Neural progenitor cell (in vitro differentiated cells): ENCODE measurements around the gene CBX8. TPM values are rescaled to one million over a fixed set of nuclear protein-coding genes. Genes with fewer than 3 reads are reported as not detected.

ENCODE experiments used
- DNase-seq: peaks from one replicate; pipeline ENCODE4 v3.0.0-alpha.2; 2016; ENCODE audit warnings: low spot score
- H2AFZ ChIP-seq: fragments of 200-600 bp; sonication (generic); replicated peaks from 2 replicates; pipeline ENCODE4 v1.6.1; 2016; ENCODE audit warnings: antibody characterized with exemption
- H3F3A ChIP-seq: fragments of 200-600 bp; sonication (generic); 2 replicates; pipeline ENCODE4 v1.6.1; 2016; ENCODE audit warnings: antibody characterized with exemption, low read depth
- H3K27ac ChIP-seq: fragments of 200-600 bp; sonication (generic); 2 replicates; pipeline ENCODE4 v1.5.1; 2016; ENCODE audit warnings: mild to moderate bottlenecking
- H3K27me3 ChIP-seq: fragments of 200-600 bp; sonication (generic); 2 replicates; pipeline ENCODE4 v1.6.1; 2016; ENCODE audit warnings: mild to moderate bottlenecking, moderate library complexity
- H3K36me3 ChIP-seq: fragments of 200-600 bp; sonication (generic); 2 replicates; pipeline ENCODE4 v1.5.1; 2016
- H3K4me1 ChIP-seq: fragments of 200-600 bp; sonication (generic); 2 replicates; pipeline ENCODE4 v1.6.1; 2016; ENCODE audit warnings: mixed run types
- H3K4me2 ChIP-seq: fragments of 200-600 bp; sonication (generic); 2 replicates; pipeline ENCODE4 v1.6.1; 2016
- H3K4me3 ChIP-seq: fragments of 200-600 bp; sonication (generic); 2 replicates; pipeline ENCODE4 v1.5.1; 2016
- H3K79me2 ChIP-seq: fragments of 200-600 bp; sonication (generic); 2 replicates; pipeline ENCODE4 v1.6.1; 2016; ENCODE audit warnings: low read depth
- H3K9ac ChIP-seq: fragments of 200-600 bp; sonication (generic); 2 replicates; pipeline ENCODE4 v1.6.1; 2016
- H3K9me3 ChIP-seq: fragments of 200-600 bp; sonication (generic); 2 replicates; pipeline ENCODE4 v1.5.1; 2016; ENCODE audit warnings: low read depth
- H4K20me1 ChIP-seq: fragments of 200-600 bp; sonication (generic); 2 replicates; pipeline ENCODE4 v1.6.1; 2016; ENCODE audit warnings: low read depth
- H3K27ac Mint-ChIP-seq: 3 replicates; pipeline ENCODE4 v1.8.0; 2021; ENCODE audit warnings: mixed read lengths
- H3K27me3 Mint-ChIP-seq: 2 replicates; pipeline ENCODE4 v1.8.0; 2022; ENCODE audit warnings: low read depth, mild to moderate bottlenecking, inconsistent platforms, moderate library complexity, mixed read lengths; ENCODE audit not compliant: insufficient read depth
- H3K36me3 Mint-ChIP-seq: 3 replicates; pipeline ENCODE4 v1.8.0; 2021; ENCODE audit warnings: mixed read lengths
- H3K4me1 Mint-ChIP-seq: 3 replicates; pipeline ENCODE4 v1.8.0; 2021; ENCODE audit warnings: mixed read lengths
- H3K4me3 Mint-ChIP-seq: 3 replicates; pipeline ENCODE4 v1.8.0; 2021; ENCODE audit warnings: mild to moderate bottlenecking, moderate library complexity, mixed read lengths
- H3K9me3 Mint-ChIP-seq: 3 replicates; pipeline ENCODE4 v1.8.0; 2020; ENCODE audit warnings: mixed read lengths
- EZH2 ChIP-seq: fragments of 200-600 bp; sonication (generic); IDR thresholded peaks from 2 replicates; pipeline ENCODE4 v1.6.1; 2017; ENCODE audit warnings: antibody characterized with exemption, mild to moderate bottlenecking, moderate library complexity
- EZH2phosphoT487 ChIP-seq: fragments of 200-600 bp; sonication (generic); IDR thresholded peaks from 2 replicates; pipeline ENCODE4 v1.6.1; 2017; ENCODE audit warnings: antibody characterized with exemption
- total RNA-seq: library from RNA; depleted of rRNA; stranded (reverse); fragments of >200 nt; gene quantifications from 2 replicates; pipeline ENCODE4 v1.2.3, GENCODE V29; 2015; ENCODE audit warnings: low replicate concordance
- TF ChIP-seq, protein P1 (sequence below): fragments of 200-600 bp; sonication (generic); IDR thresholded peaks from 2 replicates; pipeline ENCODE4 v1.5.1; 2017; ENCODE audit warnings: antibody characterized with exemption, mild to moderate bottlenecking

CBX8 gene
- total RNA-seq, 1 donor from 2014 or later: 2.8 TPM

DNA sequence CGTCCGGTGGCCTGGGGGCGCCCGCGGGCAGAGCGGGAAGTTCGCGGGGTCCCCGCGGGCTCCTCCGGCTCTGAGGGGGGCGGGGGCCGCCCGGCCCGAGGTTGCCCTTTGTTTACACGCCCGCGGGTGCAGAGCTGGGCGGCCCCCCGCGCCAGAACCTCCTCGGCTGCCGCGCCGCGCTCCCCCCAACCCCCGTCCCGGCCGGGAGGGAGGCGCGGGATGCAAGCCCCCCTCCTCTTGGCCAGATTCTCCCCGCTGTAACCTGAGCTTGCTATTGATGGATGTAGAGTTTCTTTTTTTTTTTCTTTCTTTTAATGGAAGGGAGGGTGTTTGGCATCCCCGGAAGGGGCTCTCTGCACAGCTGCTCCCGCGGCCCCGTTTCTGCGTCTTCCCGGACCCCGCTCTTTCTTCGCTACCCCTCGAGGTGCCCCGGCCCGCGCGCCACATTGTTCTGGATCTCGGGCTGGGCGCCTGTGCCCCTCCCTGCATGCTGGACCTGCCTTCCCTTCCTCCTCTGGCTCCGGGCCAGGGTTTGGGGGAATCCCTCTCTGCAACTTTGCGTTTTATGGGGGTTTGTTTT is 18.3 kb downstream of the CBX8 start:
- Histone ChIP-seq H3K27ac (peak overlapping the region; percentile 88), H3K9me3 (no peaks in the 10 kb centered on the region), H3K4me1 (peaks cover 41% of the 10 kb centered on the region), H3K9ac (peak overlapping the region; percentile 51), H3K27me3 (peaks cover 2% of the 10 kb centered on the region), H3F3A (peaks cover 20% of the 10 kb centered on the region), H3K79me2 (peaks cover 46% of the 10 kb centered on the region), H4K20me1 (peaks cover 50% of the 10 kb centered on the region), H3K36me3 (no peaks in the 10 kb centered on the region), H3K4me2 (peak overlapping the region; percentile 93), H3K4me3 (peak overlapping the region; percentile 98), H2AFZ (no peak overlapping the region)
- Mint-ChIP-seq H3K27me3 (peaks cover 14% of the 10 kb centered on the region), H3K9me3 (no peaks in the 10 kb centered on the region), H3K4me3 (peak overlapping the region; percentile 98), H3K36me3 (peaks cover 23% of the 10 kb centered on the region), H3K27ac (peak overlapping the region; percentile 97), H3K4me1 (peaks cover 64% of the 10 kb centered on the region)
- TF ChIP-seq EZH2phosphoT487: no peak
- TF ChIP-seq, protein P1, sequence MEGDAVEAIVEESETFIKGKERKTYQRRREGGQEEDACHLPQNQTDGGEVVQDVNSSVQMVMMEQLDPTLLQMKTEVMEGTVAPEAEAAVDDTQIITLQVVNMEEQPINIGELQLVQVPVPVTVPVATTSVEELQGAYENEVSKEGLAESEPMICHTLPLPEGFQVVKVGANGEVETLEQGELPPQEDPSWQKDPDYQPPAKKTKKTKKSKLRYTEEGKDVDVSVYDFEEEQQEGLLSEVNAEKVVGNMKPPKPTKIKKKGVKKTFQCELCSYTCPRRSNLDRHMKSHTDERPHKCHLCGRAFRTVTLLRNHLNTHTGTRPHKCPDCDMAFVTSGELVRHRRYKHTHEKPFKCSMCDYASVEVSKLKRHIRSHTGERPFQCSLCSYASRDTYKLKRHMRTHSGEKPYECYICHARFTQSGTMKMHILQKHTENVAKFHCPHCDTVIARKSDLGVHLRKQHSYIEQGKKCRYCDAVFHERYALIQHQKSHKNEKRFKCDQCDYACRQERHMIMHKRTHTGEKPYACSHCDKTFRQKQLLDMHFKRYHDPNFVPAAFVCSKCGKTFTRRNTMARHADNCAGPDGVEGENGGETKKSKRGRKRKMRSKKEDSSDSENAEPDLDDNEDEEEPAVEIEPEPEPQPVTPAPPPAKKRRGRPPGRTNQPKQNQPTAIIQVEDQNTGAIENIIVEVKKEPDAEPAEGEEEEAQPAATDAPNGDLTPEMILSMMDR: peak; percentile 38
- DNase-seq: peak; percentile 85

DNA sequence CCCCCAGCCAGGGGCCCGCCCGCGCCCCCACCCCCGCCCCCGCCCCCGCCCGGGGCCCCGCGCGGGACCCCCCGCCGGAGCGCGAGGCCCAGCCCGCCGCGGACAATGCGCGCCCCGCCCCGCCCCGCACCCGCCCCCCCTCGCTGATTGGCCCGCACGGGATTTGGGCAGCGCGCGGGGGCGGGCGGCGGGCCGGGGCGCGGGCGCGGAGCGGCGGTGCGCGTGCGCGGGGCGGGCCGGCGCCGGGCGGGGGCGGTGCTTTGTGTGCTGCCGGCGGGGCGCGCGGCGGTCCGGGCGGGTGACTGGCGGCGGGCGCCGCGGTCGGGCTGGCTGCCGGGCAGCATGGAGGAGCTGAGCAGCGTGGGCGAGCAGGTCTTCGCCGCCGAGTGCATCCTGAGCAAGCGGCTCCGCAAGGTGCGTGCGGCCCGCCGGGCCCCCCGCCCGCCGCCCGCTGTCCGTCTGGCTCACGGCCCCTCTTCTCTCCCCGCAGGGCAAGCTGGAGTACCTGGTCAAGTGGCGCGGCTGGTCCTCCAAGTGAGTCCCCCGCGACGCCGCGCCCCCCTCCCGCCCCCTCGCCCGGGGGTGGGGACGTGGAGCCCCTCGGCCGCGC is 18.9 kb downstream of the CBX8 start, which contains the start of gene CBX2:
Gene CBX2, plus strand, starts transcription at position 255 of the 610 bp plus-strand sequence. Its CDS starts 88 bp downstream, at position 343.
- TF ChIP-seq, protein P1: no peak
- TF ChIP-seq EZH2phosphoT487 (no peak), EZH2 (no peak)
- H3F3A ChIP-seq: peaks cover 20% of the 10 kb centered on the region
- peaks cover 16% of the 10 kb centered on the region for H3K27me3 Mint-ChIP-seq

DNA sequence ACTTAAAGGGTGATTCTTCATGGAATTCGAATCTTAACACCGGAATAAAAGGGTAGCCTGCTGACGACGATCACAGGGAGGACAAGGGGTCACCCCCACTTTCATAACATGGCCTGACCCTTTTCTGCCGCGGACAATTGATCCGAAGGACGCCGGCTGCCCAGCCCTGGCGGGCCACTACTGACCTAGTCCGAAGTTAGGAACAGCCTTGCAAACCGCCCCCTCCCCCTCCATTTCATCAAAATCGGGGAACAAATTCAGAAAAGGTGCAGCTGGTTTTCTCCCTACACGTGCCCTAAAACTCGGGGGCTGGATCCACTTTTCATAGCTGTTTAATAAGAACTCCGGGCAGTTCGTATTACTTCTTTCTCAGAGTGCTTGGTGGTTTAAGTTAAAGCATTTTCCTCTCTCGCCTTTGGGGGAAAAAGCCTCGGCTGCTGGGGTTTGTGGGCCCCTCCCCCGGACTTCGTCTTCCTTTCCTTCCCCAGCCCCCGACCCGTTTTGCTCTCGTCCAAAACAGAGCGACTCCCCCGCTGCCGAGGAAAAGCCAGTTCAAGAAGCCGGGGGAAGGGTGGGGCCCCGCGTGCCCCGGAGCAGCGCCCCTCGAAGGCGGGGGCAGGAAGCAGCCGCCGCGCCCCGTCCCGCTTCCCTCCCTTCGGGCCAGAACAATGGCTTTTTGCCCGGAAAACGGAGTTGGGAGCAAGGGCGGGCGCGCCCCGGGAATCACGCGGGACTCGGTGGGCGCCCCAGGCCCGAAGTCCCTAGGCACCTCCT is 19.6 kb downstream of the CBX8 start:
- Mint-ChIP-seq H3K9me3 (no peaks in the 10 kb centered on the region), H3K36me3 (peaks cover 14% of the 10 kb centered on the region), H3K27ac (peak overlapping the region; percentile 94), H3K4me3 (peak overlapping the region; percentile 90), H3K27me3 (peaks cover 16% of the 10 kb centered on the region), H3K4me1 (peaks cover 59% of the 10 kb centered on the region)
- H3F3A ChIP-seq: peaks cover 20% of the 10 kb centered on the region
- peaks cover 2% of the 10 kb centered on the region for H3K27me3 ChIP-seq
- H3K4me3 ChIP-seq: peak overlapping the region; percentile 49
- peaks cover 45% of the 10 kb centered on the region for H3K79me2 ChIP-seq
- TF ChIP-seq, protein P1: peak; percentile 62
- no peak for TF ChIP-seq EZH2phosphoT487
- TF ChIP-seq EZH2: peak; percentile 20
- H3K9me3 ChIP-seq: no peaks in the 10 kb centered on the region
- peak overlapping the region; percentile 77 for H3K4me2 ChIP-seq
- H4K20me1 ChIP-seq: peaks cover 37% of the 10 kb centered on the region
- peaks cover 41% of the 10 kb centered on the region for H3K4me1 ChIP-seq
- no peaks in the 10 kb centered on the region for H3K36me3 ChIP-seq
- peak overlapping the region; percentile 46 for H3K27ac ChIP-seq
- H3K9ac ChIP-seq: no peak overlapping the region
- no peak overlapping the region for H2AFZ ChIP-seq
- DNase-seq: peak; percentile 91

More for the DNA sequence above, 18.9 kb downstream of the CBX8 start, which contains the start of gene CBX2:
- Histone ChIP-seq H3K9me3 (no peaks in the 10 kb centered on the region), H3K27me3 (peaks cover 2% of the 10 kb centered on the region), H3K36me3 (no peaks in the 10 kb centered on the region), H4K20me1 (peaks cover 44% of the 10 kb centered on the region), H3K79me2 (peaks cover 46% of the 10 kb centered on the region), H3K27ac (peak within 1 kb of the TSS; percentile 88), H3K4me1 (peaks cover 41% of the 10 kb centered on the region), H3K9ac (peak within 1 kb of the TSS; percentile 51), H2AFZ (no peak within 1 kb of the TSS), H3K4me2 (peak within 1 kb of the TSS; percentile 93), H3K4me3 (peak within 1 kb of the TSS; percentile 98)
- peak; percentile 94 for DNase-seq
- no peaks in the 10 kb centered on the region for H3K9me3 Mint-ChIP-seq
- H3K36me3 Mint-ChIP-seq: peaks cover 21% of the 10 kb centered on the region
- H3K4me3 Mint-ChIP-seq: peak within 1 kb of the TSS; percentile 98
- H3K27ac Mint-ChIP-seq: peak within 1 kb of the TSS; percentile 97
- H3K4me1 Mint-ChIP-seq: peaks cover 64% of the 10 kb centered on the region
